HG02981 (cell line): Measurements from ENCODE around the gene TRAF5.

ENCODE experiments used
- ATAC-seq: cut with Tn5 transposase; IDR thresholded peaks from one replicate; pipeline ENCODE4 v1.9.1; 2021; ENCODE audit warnings: mild to moderate bottlenecking, moderate library complexity; ENCODE audit not compliant: unreplicated experiment

The TRAF5 gene

DNA sequence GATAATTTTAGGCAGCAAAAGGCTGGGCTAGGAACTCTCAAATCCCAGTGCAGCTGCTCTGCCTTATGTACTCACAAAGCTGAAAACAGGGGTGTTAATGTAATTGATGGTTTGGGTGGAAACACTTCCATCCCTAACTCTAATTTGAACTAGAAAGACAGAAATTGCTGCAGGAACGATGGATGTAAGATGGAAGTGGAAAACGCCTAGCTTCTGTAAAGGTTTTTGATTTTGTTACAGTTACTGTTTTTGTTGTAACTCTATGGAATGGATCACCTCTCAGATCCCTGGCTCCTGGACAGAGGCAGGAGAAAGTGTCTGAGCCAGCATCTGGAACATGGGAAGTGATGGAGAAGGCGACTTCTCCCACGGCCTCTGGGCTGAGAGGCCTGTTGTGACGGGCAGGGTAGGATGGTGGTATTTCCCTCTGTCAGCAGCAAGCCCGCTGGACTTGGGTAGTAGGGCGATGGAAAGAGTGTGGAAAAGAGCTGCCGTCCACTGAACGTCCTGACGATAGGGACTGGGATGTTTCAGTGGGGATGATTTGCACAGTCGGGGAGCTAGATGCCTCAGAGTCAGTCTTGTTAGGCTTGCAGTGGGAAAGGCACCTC is 1.6 kb downstream of the TRAF5 start:
- no peak for ATAC-seq

DNA sequence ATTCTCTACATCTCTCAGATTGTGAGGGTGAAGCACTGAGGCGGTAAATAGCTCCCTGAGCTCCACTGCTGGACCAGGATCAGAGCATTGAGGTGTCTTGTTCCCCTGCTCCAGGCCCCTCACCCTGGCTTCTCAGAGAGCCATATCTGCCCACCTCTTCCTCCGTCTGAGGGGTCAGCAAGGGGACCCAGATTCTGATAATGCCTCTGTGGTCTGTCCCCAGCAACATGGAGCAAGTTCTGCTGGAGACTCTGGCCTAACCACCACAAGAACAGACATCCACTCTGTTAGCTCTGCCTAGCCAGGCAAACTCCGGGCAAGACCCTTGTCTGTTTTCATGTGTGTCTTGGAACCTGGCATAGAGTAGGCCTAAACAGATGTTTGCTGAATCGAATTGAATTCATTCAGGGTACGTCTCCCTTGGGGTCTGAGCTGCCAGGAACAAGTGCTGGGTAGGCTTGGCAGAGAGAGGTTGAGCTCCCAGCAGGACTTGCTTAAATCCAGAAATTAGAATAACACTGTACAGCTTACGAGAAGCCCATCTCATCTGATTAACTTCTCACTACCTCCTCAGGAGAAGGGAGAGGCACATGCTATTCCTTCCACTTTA is 2.3 kb downstream of the TRAF5 start:
- no peak for ATAC-seq

DNA sequence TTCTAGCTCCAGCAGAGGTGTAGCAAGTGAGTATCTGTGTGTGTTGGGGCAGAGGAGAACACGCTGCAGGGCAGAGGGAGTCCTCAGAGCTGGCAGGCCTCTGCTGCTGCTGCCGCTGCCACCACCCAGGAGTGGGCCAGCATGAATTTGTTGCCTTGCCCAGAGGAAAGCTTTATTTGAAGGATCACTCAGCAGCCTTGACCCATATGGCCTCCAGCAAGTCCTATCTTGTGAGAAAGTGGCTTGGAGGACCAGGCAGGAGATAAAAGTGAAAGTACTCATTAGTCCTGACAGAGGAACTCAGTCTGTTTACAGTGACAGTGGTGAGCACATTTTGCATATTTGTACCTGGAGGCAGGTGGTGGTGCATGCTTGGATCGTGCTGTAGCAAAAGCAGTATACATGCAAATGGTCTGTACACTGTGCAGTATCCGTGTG is 3.1 kb downstream of the TRAF5 start:
- peak; percentile 61 for ATAC-seq

DNA sequence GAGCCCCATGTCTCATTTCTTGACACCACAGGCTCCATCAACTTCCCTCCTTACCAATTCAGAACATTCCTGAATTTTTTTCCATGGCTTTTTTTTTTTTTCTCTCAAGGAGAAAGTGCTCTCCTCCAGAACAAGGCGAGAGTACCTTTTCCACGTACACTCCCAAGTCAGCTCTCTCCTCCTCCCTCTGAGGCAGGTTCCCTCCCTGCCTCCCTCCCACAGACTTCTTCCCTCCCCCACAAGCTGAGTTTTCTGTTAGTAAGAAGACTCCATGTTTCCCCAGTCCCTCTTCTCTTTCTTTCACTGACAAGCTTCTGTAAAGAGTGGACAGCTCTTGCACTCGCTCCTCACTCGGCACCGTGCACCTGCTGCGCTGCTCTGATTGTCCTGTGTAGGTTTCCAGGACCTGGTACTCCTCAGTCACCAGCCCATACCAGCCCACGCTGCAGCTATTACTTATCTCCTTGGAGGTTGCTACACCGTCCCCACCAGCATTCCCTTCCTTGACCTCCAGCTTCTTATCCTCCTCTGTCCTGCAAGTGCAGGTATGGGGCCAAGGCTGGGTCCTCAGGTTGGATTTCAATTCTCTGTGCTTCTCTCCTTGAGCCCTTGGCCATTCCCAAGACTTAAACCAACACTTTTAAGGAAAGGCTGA is 3.8 kb downstream of the TRAF5 start:
- no peak for ATAC-seq

DNA sequence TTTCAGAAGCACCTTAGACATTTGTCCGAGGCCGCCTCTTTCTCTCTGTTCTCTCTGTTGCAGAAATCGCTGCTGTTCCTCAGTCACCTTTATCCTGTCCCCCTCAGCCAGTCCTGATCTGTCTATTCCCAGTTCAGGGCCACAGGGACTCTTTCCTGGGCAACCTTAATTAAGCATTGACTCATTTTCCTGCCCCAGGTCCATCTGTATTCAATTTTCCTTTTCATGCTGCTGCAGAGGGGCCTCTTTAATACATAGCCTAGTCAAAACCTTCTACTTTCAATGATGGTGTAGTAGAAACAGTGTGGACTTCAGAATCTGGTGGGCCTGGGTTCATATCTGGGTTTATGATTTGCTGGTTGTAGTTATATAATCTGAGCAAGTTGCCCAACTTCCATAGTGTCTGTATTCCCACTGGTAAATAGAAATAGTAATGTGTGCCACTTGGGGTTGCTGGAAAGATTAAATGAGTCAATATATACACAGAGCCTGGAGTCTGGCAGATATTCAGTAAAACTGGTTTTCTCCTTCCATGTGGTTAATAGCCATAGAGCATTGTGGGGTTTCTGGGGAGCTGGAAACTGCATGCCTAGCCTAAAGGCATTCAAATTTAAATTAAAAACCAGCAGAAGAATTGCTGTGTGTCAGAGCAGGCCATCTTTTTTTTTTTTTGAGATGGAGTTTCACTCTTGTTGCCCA is 4.5 kb downstream of the TRAF5 start:
- ATAC-seq: no peak

DNA sequence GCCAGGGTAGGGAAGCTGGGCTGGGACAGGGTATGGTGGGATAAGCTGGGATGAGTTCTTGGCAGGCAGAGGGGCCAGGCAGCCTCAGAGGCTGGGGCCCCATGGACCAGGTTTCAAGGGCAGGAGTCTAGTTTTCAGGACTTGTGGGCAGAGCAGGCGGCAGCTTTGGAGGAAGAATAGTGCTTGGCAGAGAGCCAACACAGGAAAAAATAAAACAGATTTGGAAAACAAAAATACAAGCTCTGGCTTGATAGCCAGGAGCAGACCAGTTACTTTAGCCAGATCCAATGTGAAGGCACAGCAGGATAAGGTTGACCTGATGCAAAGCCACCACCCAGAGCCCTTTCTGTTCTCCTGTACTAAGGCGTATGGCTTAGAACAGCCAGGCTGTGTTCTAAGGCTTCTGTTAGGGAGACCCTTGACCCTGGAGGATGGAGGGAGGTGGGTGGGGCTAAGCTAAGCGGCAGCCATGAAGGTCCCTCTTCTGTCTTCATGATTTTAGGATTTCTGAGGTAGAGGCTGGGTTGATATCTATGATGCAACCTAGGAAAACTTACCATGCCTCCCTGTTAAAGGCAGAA is 5.5 kb downstream of the TRAF5 start:
- ATAC-seq: no peak

DNA sequence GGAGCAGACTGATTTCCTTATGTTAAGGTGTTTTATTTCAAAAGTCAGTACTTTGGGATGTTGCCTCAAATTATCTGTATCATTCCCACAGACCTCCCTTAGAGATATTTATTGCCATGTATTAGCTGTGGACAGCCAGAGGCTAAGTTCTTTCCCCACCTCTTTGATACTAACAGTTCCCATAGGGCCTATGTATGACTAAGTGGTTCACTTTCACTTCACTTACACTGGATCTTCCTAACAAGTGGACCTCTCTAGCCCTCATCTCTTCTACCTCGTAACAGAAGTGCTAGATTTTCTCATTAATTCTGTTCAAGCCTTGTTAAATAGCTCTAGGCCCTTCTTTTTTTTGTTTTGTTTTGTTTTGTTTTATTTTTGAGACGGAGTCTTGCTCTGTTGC is 6.2 kb downstream of the TRAF5 start:
- ATAC-seq: no peak

DNA sequence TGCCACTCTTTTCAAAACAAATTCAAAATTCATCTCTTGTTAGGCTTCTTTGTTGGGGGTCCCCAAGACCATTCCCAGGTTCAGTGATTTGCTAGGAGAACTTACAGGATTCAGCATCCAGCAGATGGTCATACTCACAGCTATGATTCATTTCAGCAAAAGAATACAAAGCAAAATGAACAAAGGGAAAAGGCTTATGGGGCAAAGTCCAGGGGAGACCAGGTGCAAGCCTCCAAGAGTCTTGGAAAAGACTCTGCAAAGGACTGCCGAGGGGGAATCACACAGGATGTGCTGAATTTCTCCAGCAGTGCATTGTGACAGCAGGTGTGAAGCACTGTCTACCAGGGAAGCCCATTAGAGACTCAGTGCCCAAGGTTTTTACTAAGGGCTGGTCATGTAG is 7.3 kb downstream of the TRAF5 start:
- no peak for ATAC-seq

DNA sequence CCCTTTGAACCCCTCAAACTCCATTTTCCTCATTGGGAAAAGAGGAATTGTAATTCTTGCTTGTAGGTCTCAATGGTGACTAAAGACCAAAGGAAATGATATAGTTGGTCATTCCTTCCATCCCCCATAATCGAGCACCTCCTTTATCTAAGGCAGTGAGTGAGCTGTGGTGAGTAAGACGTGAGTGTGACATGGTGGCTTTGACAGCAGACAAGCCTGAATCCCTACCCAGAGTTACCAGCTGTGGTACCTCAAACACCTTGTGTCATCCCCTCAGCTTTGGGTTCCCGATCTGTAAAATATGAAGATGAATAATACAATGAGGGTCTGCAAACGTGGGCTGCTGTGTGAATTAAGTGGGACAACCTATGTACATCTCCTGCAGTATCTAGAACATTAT is 8.4 kb downstream of the TRAF5 start:
- no peak for ATAC-seq

DNA sequence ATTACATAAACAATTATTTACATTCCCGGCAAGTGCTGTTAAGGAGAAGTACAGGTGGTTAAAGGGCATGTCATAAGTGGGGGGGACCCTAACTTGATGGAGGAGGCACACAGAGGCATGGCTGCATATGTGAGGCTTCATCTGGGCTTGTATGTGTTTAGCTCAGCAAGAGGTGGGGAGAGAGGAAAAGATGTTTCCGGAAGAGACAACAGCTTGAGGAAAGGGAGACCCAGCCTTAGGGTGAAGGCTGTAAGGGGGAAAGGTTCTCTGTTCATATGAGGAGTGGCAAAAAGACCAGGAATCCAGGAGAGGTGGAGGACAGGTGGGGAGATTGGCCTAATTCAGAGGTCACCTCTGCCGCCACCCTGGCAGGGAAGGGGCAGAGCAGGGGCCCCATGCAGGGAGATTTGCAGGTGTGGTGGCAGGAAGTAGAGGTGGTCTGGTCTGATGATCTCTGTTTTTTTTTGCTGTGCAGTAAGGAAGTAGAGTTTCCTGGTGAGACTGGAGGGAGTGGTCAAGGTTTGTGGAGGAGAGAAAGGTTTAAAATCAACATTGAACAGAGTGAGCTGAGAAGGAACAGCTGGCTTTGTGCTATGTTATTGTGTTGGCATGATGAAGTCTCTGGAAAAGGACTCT is 9.0 kb downstream of the TRAF5 start:
- peak; percentile 87 for ATAC-seq

DNA sequence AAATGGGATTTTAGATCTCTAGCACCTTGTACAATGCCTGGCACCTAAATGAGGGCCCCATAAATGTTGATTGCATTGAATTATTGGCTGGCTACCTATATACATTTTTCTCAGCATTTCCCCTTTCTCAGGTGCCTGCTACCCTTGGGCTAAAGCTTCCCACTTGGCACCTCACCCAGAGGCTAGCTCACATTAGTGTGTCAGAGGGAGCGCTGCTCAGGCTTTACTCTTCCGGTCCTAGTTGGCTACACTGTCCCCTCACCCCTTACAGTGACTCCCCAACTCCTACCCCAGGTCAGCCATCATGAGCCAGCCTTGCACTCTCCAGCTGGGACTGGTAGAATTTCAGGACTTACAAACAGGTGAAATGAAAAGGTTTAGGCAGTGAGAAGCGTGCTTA is 9.5 kb downstream of the TRAF5 start:
- peak; percentile 10 for ATAC-seq

DNA sequence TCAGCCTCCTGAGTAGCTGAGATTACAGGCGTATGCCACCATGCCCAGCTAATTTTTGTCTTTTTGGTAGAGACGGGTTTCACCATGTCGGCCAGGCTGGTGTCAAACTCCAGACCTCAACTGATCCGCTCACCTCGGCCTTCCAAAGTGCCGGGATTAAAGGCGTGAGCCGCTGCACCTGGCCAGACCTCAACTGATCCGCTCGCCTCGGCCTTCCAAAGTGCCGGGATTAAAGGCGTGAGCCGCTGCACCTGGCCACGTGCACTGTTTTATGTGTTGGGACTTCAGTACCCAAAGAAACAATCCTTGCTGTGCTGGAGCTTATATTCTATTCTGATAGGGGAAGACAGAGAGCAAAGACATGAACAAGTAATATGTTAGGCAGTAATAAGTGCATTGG is 10.1 kb downstream of the TRAF5 start:
- ATAC-seq: no peak

DNA sequence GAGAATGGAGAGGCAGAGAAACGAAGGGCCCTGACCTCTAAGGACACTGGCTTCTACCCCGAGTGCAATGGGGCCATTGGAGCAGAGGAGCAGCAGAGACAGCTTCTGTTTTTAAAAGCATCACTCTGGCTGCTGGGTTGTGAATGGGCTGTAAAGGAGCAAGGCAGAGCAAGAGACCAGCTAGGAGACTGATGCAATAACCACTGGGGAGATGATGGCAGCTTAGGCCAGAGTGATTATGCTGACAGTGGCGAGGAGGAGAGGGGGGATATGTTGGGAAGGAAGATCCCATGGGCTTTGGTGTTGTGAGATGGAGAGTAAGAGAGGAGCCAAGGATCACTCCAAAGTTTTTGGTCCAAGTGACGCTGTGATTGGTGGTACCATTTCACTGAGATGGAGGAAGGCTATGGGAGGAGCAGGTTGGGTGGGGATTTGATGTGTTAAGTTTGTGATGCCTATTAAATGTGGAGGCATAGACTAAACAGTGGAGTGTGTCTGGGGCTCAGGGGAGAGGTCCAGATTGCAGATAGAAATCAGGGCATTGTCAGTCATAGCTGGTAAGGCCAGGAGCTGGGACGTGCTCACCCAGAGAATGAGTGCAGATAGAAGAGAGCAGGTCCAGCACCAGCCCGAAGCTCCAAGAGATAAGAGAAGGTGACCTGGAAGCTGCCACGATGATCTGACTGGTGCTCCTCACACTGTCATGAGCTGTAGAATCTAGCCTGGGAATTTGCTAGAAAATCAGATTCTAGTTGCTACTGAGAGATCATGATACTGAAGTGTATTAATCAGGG is 11.0 kb downstream of the TRAF5 start:
- ATAC-seq: no peak

DNA sequence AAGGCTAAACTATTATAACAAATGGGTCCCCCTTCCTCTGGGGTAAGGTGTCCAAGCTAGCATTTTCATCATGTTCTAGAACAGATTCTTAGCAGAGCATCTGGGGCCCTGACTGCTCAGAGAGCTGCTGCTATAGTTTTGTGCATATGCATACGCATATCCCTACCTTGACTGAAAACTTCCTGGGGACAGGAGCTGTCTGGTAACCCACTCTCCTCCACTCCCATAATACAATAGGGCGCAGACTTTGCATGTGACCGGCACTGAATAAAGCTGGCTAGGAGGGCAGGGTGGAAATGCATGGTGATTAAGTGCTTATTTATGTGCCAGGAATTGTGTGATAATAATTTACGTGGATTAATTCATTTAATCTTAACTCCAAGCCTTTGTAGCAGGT is 11.6 kb downstream of the TRAF5 start:
- ATAC-seq: no peak

DNA sequence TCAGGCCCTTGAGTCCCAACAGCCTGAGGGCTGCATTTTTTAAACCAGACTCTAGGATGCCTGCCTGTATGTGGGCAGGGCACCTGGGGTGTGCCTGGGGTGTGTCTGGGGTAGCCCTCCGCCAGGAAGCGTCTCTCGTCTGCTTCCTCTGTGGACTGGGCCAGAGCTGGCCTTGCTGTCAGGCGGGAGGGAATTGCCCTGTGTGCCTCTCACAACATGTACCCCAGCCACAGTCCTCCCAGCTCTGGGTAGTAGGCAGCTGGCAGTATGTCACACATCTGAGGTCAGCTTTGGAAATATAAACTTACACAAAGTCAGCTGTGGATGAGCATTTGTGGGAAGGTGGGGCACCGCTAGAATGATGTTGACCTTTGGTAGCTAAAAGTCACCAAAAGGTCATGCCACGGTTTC is 13.0 kb downstream of the TRAF5 start:
- ATAC-seq: no peak

DNA sequence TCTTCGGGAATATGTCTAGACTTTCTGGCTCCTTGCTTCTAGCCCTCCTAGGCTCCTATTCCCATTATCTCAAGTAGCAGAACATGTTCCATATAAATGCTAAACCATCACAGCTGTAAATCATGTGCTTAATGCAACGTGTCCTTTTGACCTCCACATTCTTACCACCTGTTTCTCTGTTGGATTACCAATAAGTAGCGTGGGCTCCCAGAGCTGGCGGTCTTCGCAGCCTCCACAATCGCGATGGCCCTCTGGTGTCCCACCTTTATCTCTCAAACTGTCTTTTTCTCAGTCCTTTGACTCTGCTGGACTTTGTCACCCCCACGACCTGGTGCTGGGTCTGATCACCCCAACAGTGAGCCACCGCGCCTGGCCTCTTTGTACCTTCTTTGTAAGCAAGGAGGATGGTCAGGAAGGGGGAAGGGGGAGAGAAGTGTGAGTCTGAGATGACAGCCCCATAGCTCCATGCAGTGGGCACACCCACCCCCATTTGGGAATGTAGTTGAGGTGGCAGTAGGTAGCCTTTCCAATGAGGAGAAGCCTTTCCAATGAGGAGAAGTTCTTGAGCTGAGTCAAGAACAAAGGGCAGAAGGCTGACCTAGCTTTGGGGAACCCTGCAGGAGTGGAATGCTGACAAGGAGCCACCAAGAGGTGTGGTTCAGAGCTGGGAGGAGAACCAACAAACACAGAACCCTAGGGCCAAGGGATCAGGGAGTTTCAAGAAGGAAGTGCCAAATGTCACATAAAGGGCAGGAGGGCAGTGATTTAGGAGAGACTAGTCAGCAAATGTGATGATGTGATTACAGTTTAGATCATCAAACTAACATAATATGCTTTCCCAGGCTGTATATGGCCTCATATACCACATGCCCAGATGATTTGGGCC is 14.2 kb downstream of the TRAF5 start:
- no peak for ATAC-seq

DNA sequence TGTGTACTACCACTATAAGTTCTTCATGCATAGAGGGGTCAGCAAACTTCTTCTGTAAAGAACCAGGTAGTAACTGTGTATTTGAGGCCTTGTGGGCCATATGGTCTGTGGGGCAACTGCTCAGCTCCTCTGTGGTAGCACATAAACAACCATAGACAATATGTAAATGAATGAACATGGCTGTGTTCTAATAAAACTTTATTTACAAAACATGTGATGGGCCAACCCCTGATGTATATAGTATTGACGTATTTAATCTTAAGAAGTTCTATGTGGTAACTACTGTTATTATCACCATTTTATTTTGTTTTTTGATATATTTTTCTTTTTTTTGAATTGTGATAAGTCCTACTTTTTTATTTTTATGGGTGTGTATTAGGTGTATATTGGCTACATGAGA is 15.4 kb downstream of the TRAF5 start:
- no peak for ATAC-seq

DNA sequence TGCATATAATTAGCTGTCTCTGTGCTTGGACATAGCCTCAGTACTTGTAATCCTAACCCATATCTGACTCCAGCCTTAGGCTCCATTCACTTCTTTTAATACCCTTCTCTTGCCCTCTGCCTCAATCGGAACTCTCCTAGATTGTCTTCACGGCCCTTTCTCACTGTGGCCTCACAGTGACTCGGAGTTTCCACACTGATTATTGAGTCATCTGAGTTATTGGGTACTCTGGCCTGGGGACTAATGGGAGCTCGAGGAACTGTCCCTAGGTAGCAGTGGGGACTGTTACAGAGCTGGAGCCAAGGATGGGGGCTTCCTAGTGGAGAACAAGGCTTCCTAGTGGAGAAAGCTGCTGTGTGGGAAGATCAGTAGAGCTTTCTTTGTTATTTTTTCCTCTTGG is 17.0 kb downstream of the TRAF5 start:
- no peak for ATAC-seq

DNA sequence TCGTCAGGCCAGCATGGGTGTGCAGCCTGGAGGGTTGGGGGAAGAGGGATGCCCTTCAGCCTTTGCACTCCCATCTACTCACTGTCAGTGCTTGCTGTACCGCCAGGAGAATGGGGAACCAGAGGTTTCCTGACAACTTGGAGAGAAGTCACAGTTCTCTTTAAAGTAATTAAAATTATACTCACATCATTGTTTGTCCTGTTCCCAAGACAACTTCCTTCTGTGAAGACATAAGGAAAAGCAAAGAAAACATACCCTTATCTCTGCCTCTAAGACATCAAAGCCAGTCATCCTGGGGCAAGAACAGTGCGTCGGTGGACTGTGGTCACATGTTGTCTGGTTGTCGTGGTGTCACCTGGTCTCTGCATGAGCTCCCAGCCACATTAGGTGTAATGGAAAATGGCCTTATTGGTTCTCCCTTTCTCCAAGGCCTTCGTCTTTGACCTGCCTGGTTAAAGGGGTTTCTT is 17.6 kb downstream of the TRAF5 start:
- ATAC-seq: no peak
